RWPE2 (cell line): ENCODE data around the gene TET2.

Experiments used
- ATAC-seq: fragments of 200-7000 bp; cut with Tn5 transposase; 3 replicates; pipeline ENCODE4 v1.9.1; 2021; ENCODE audit warnings: low read depth
- DNase-seq: peaks from one replicate; pipeline ENCODE4 v3.0.0-alpha.2; 2020; ENCODE audit warnings: low spot score
- H3K27ac ChIP-seq: fragments of 450-650 bp; 2 replicates; pipeline ENCODE4 v1.5.1; 2017; ENCODE audit warnings: mild to moderate bottlenecking; ENCODE audit not compliant: poor library complexity, severe bottlenecking
- H3K27me3 ChIP-seq: fragments of 250-450 bp; sonication (Bioruptor Pico); 2 replicates; pipeline ENCODE4 v1.5.1; 2021; ENCODE audit warnings: mild to moderate bottlenecking, moderate library complexity; ENCODE audit not compliant: insufficient read depth, poor library complexity, severe bottlenecking
- H3K36me3 ChIP-seq: fragments of 250-450 bp; sonication (Bioruptor Pico); 2 replicates; pipeline ENCODE4 v1.5.1; 2020; ENCODE audit warnings: low read depth, mild to moderate bottlenecking, moderate library complexity
- H3K4me1 ChIP-seq: fragments of 250-450 bp; sonication (Bioruptor Pico); 2 replicates; pipeline ENCODE4 v1.5.1; 2021; ENCODE audit warnings: mild to moderate bottlenecking, moderate library complexity; ENCODE audit not compliant: insufficient read depth, poor library complexity, severe bottlenecking
- H3K4me3 ChIP-seq: fragments of 250-450 bp; sonication (Bioruptor Pico); 2 replicates; pipeline ENCODE4 v1.5.1; 2021; ENCODE audit warnings: mild to moderate bottlenecking, moderate library complexity; ENCODE audit not compliant: severe bottlenecking
- H3K9me3 ChIP-seq: fragments of 250-450 bp; sonication (Bioruptor Pico); 2 replicates; pipeline ENCODE4 v1.5.1; 2021; ENCODE audit warnings: mild to moderate bottlenecking, moderate library complexity; ENCODE audit not compliant: severe bottlenecking
- TF ChIP-seq, protein P1 (sequence below): fragments of 450-650 bp; IDR thresholded peaks from one replicate; pipeline ENCODE4 v1.5.1; 2017; ENCODE audit warnings: mild to moderate bottlenecking, moderate library complexity; ENCODE audit not compliant: poor library complexity, severe bottlenecking

TET2 gene

DNA sequence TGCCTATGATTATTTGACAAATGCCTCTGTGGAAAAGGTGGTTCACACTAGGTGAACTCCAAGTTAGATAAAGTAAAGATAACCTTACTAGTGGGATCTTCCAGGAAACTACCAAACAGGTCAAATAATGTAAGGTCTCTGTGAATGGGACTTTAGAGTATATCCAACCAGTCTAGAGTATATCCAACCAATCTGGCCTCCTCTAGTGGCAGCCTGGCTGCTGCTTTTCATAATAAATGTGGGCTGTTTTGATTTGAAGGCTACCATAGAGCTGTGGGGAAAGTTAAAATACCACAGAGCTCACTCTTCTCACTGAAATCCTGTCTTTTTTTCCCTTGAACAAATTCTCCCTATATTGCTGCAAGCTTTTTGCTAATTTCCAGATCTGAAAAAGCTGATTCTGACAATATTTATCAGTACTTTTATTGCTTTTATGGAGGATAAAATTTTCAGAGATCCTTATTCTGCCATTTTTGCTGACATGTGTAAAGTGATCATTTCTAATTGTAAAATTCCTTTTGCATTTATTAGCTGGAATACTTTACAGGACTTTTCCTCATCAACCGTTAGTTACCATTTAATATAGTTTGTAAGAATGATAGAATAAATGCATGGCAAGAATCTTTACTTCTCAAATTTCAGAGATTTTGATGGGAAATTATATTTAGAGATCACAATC lies 111.3 kb downstream of the TET2 start:
- no peak for ATAC-seq
- no peak for DNase-seq
- H3K4me3 ChIP-seq, result no peak overlapping the region
- peaks cover 32% of the 10 kb centered on the region for H3K36me3 ChIP-seq
- no peaks in the 10 kb centered on the region for H3K4me1 ChIP-seq
- H3K27ac ChIP-seq, result no peak overlapping the region
- H3K9me3 ChIP-seq, result no peaks in the 10 kb centered on the region
- H3K27me3 ChIP-seq, result no peaks in the 10 kb centered on the region
- TF ChIP-seq, protein P1, sequence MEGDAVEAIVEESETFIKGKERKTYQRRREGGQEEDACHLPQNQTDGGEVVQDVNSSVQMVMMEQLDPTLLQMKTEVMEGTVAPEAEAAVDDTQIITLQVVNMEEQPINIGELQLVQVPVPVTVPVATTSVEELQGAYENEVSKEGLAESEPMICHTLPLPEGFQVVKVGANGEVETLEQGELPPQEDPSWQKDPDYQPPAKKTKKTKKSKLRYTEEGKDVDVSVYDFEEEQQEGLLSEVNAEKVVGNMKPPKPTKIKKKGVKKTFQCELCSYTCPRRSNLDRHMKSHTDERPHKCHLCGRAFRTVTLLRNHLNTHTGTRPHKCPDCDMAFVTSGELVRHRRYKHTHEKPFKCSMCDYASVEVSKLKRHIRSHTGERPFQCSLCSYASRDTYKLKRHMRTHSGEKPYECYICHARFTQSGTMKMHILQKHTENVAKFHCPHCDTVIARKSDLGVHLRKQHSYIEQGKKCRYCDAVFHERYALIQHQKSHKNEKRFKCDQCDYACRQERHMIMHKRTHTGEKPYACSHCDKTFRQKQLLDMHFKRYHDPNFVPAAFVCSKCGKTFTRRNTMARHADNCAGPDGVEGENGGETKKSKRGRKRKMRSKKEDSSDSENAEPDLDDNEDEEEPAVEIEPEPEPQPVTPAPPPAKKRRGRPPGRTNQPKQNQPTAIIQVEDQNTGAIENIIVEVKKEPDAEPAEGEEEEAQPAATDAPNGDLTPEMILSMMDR, result peak; percentile 24

DNA sequence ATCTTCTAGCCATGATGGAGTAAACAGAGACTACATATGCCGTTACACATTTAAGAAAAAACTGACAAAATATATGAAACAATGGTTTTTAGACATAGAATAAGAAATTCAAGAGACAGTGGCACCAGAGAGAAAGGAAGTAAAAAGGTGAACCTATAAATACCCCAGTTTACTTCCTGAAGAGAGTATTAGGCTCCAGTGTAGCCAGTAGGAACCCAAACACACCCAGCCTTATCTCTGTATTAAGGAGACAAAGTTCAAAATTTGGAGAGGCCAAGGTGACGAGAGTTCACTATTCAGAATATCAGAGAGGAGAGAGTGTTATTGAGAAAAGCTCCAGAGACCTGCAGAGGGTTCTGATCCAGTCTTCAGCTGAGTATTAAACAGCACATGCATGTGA lies 119.0 kb downstream of the TET2 start:
- Histone ChIP-seq H3K27ac (no peak overlapping the region), H3K36me3 (peaks cover 46% of the 10 kb centered on the region), H3K4me1 (no peaks in the 10 kb centered on the region), H3K27me3 (no peaks in the 10 kb centered on the region), H3K4me3 (no peak overlapping the region), H3K9me3 (no peaks in the 10 kb centered on the region)
- no peak for ATAC-seq
- DNase-seq, result no peak
- TF ChIP-seq, protein P1, result no peak

DNA sequence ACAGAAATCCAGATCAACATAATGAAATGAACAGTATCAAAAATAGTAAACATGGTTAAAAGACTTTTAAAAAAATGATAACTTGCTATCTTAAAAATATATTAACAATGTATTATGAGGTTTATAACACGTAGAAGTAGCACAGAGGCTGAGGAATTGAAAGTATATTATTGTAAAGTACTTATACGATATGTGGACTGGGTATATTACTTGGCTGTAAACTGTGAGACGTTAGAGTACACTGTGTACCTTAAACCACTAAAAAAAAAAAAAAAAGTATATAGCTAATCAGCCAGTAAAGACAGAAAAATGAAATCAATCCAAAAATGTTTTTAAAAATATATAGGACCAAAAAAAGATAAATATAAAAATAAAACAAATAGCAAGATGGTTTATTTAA lies 120.6 kb downstream of the TET2 start:
- Histone ChIP-seq H3K27me3 (no peaks in the 10 kb centered on the region), H3K27ac (no peak overlapping the region), H3K9me3 (no peaks in the 10 kb centered on the region), H3K36me3 (peaks cover 46% of the 10 kb centered on the region), H3K4me3 (no peak overlapping the region), H3K4me1 (no peaks in the 10 kb centered on the region)
- ATAC-seq (no peak), DNase-seq (no peak)
- TF ChIP-seq, protein P1, result no peak

DNA sequence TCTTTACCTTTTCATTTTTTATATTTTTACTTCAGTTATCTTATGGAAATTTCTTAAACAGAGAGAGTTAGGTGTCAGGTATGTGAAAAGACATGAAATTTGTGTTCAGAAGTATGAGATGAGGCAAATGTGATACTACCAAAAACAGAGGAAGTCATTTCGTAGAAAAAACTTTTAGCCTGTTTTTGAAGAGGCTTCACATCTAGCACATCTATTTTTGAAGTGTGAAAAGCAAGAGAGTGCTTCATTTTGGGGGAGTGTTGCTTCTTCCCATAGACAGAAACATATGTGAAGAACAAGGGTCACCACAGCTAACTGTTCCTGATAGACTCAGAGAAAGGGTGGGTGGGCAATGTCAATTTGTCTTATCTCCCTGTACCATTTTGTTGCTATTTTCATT lies 125.3 kb downstream of the TET2 start:
- Histone ChIP-seq H3K4me3 (no peak overlapping the region), H3K36me3 (peaks cover 68% of the 10 kb centered on the region), H3K27me3 (no peaks in the 10 kb centered on the region), H3K9me3 (no peaks in the 10 kb centered on the region), H3K4me1 (no peaks in the 10 kb centered on the region), H3K27ac (no peak overlapping the region)
- TF ChIP-seq, protein P1, result no peak
- ATAC-seq (no peak), DNase-seq (no peak)

DNA sequence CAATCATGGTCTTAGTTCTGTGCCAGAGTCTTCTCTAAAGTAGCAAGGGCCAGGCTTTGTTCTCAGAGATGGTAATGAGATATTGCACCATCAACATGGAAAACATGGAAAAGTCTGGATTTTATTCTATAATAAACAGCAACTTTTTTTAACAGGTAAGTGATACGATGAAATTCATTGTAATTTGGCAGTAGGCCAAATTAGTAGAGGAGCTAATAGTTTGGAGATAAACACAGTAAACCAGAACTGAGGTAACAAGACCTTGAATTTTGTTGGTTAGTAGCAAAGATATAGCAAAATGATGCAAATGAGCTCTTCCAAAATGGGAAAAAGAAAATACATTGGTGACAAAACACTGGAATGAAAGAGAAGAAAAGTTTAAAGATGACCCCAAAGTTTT lies 126.6 kb downstream of the TET2 start:
- Histone ChIP-seq H3K36me3 (peaks cover 70% of the 10 kb centered on the region), H3K4me3 (no peak overlapping the region), H3K27ac (no peak overlapping the region), H3K27me3 (no peaks in the 10 kb centered on the region), H3K4me1 (no peaks in the 10 kb centered on the region), H3K9me3 (no peaks in the 10 kb centered on the region)
- TF ChIP-seq, protein P1, result no peak
- no peak for DNase-seq
- no peak for ATAC-seq
